CD14-positive monocyte (primary cell): ENCODE data around the gene APOBEC2. TPM values are rescaled to one million over a fixed set of nuclear protein-coding genes. Genes with fewer than 3 reads are reported as not detected.

Experiments used
- DNase-seq, 3 donors: peaks; one replicate each; pipeline ENCODE4 v3.0.0-alpha.2; 2011 to 2022
- H2AFZ ChIP-seq: 2 replicates; pipeline ENCODE4 v1.6.0; 2012; ENCODE audit warnings: mild to moderate bottlenecking, low read depth, low read length, inconsistent platforms; ENCODE audit not compliant: insufficient read depth, poor library complexity, severe bottlenecking
- H3K27ac ChIP-seq, 2 donors: 1 replicate in 1 of 2; 2 replicates in 1 of 2; pipeline ENCODE4 v1.5.1; 2012 to 2013; ENCODE audit warnings: low read length in 2 of 2, control low read depth in 1 of 2, inconsistent platforms in 1 of 2, low read depth in 1 of 2, mild to moderate bottlenecking in 1 of 2
- H3K27me3 ChIP-seq, 2 donors: one replicate each; pipeline versions ENCODE4 v1.6.0 to v1.6.1; 2011 to 2013; ENCODE audit warnings: low read length in 2 of 2; ENCODE audit not compliant: control insufficient read depth in 2 of 2, insufficient read depth in 2 of 2
- H3K36me3 ChIP-seq, 2 donors: replicated peaks in 1 of 2; 1 replicate in 1 of 2; 2 replicates in 1 of 2; pipeline versions ENCODE4 v1.5.1 to v1.6.1; 2012 to 2013; ENCODE audit warnings: low read length in 2 of 2, control low read depth in 1 of 2, inconsistent platforms in 1 of 2, mild to moderate bottlenecking in 1 of 2; ENCODE audit not compliant: insufficient read depth in 2 of 2, control insufficient read depth in 1 of 2
- H3K4me1 ChIP-seq, 2 donors: 1 replicate in 1 of 2; 2 replicates in 1 of 2; pipeline versions ENCODE4 v1.5.1 to v1.6.1; 2012 to 2013; ENCODE audit warnings: low read length in 2 of 2, control low read depth in 1 of 2, inconsistent platforms in 1 of 2, mild to moderate bottlenecking in 1 of 2, moderate library complexity in 1 of 2; ENCODE audit not compliant: insufficient read depth in 2 of 2, control insufficient read depth in 1 of 2
- H3K4me2 ChIP-seq: replicated peaks from 2 replicates; pipeline ENCODE3; 2012; ENCODE audit warnings: low read length, moderate library complexity, mild to moderate bottlenecking; ENCODE audit not compliant: poor library complexity, severe bottlenecking; ENCODE audit errors: extremely low read depth
- H3K4me3 ChIP-seq, 3 experiments: fragments of 200-600 bp in 1 of 3; sonication (generic) in 1 of 3; replicated peaks in 1 of 3; 1 replicate in 2 of 3; 2 replicates in 1 of 3; pipeline ENCODE4 v1.5.1; 2011 to 2013; ENCODE audit warnings: low read length in 3 of 3, mild to moderate bottlenecking in 3 of 3, control low read depth in 2 of 3, low read depth in 2 of 3, inconsistent platforms in 1 of 3, moderate library complexity in 1 of 3
- H3K79me2 ChIP-seq: 2 replicates; pipeline ENCODE4 v1.6.0; 2012; ENCODE audit warnings: mild to moderate bottlenecking, control low read depth, inconsistent platforms, low read length, moderate library complexity; ENCODE audit not compliant: insufficient read depth
- H3K9ac ChIP-seq: 2 replicates; pipeline ENCODE4 v1.6.0; 2017; ENCODE audit warnings: low read length, mild to moderate bottlenecking; ENCODE audit not compliant: insufficient read depth, poor library complexity, severe bottlenecking
- H3K9me3 ChIP-seq, 2 donors: replicated peaks in 1 of 2; 1 replicate in 1 of 2; 2 replicates in 1 of 2; pipeline versions ENCODE4 v1.5.1 to v1.6.1; 2012 to 2013; ENCODE audit warnings: low read length in 2 of 2, control low read depth in 1 of 2; ENCODE audit not compliant: control insufficient read depth in 1 of 2, insufficient read depth in 1 of 2
- H4K20me1 ChIP-seq: 2 replicates; pipeline ENCODE4 v1.6.0; 2012; ENCODE audit warnings: mild to moderate bottlenecking, low read length, control low read depth, moderate library complexity; ENCODE audit not compliant: insufficient read depth
- H3K27ac Mint-ChIP-seq, 7 donors: one replicate each; pipeline ENCODE4 v1.8.0; 2020; ENCODE audit warnings: mild to moderate bottlenecking in 7 of 7, mixed read lengths in 7 of 7, moderate library complexity in 6 of 7, inconsistent platforms in 2 of 7
- H3K27me3 Mint-ChIP-seq, 3 donors: one replicate each; pipeline ENCODE4 v1.8.0; 2021 to 2022; ENCODE audit warnings: low read depth in 3 of 3, mild to moderate bottlenecking in 3 of 3, mixed read lengths in 3 of 3, moderate library complexity in 3 of 3, inconsistent platforms in 1 of 3
- H3K36me3 Mint-ChIP-seq, 2 donors: one replicate each; pipeline ENCODE4 v1.8.0; 2020; ENCODE audit warnings: mixed read lengths in 2 of 2, inconsistent platforms in 1 of 2, mild to moderate bottlenecking in 1 of 2
- H3K4me1 Mint-ChIP-seq: one replicate; pipeline ENCODE4 v1.8.0; 2020; ENCODE audit warnings: mild to moderate bottlenecking, mixed read lengths
- H3K4me3 Mint-ChIP-seq, 2 donors: one replicate each; pipeline ENCODE4 v1.8.0; 2020; ENCODE audit warnings: mild to moderate bottlenecking in 2 of 2, mixed read lengths in 2 of 2, moderate library complexity in 1 of 2
- H3K9me3 Mint-ChIP-seq, 7 donors: one replicate each; pipeline ENCODE4 v1.8.0; 2020 to 2022; ENCODE audit warnings: mixed read lengths in 7 of 7, mild to moderate bottlenecking in 6 of 7, moderate library complexity in 6 of 7, inconsistent platforms in 2 of 7
- CTCF ChIP-seq: fragments of 200-600 bp; IDR thresholded peaks from one replicate; pipeline ENCODE4 v1.8.0; 2022; ENCODE audit warnings: antibody characterized with exemption, mild to moderate bottlenecking
- WGBS: methylation state at CpG from one replicate; pipeline ENCODE4 v1.1.5; 2013; ENCODE audit warnings: missing lambda C conversion rate; ENCODE audit not compliant: insufficient coverage; 5-methylcytosine and 5-hydroxymethylcytosine counted together
- intact Hi-C, 2 donors: fragments of 100-400 bp; cut with micrococcal nuclease; formaldehyde crosslinking; loops; one replicate each; pipeline versions ENCODE4 v1.15.0 to v1.15.1; 2023
- polyA plus RNA-seq, 3 donors: library from polyadenylated mRNA; depleted of rRNA in 1 of 3; unstranded in 2 of 3; stranded (reverse) in 1 of 3; fragments of 300-500 nt in 2 of 3; fragments of >200 nt in 1 of 3; fragmentation: Illumina TruSeq in 2 of 3; gene quantifications; 1 replicate in 2 of 3; 2 replicates in 1 of 3; pipeline ENCODE4 v1.2.3, GENCODE V29; 2012 to 2021

The APOBEC2 gene
- polyA plus RNA-seq, 3 donors = 0.14 to 0.42 TPM; not detected in 1

DNA sequence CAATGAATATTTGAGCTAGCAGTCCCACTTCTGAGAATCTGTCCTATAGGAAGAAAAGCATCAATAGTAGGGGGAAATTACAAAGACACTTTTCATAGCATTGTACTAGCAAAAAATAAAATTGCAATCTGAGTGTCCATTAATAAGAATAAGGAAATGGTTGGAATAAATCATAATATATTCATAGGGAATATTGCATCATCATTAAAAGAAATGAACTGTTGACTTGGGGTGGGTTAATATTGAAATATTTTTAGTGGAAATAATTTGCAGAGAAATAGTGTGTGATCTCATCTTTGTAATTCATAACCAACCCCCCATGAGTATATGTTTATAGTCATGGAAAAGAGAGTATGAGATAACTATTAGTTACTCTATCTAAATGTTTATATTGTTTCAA, 32.2 kb downstream of the APOBEC2 start:
- Histone ChIP-seq H3K4me2 (no peak overlapping the region), H2AFZ (no peak overlapping the region), H3K27me3 (no peaks in the 10 kb centered on the region), H3K4me3 (no peak overlapping the region), H3K9ac (no peak overlapping the region), H3K36me3 (peaks cover 83 to 98% of the 10 kb centered on the region in 2 donors), H3K9me3 (no peaks in the 10 kb centered on the region), H3K27ac (no peak overlapping the region), H3K79me2 (peaks cover 35% of the 10 kb centered on the region), H3K4me1 (peaks cover 5% of the 10 kb centered on the region in 2 donors), H4K20me1 (peaks cover 29% of the 10 kb centered on the region)
- H3K9me3 Mint-ChIP-seq = no peaks in the 10 kb centered on the region
- H3K27me3 Mint-ChIP-seq = no peaks in the 10 kb centered on the region
- H3K36me3 Mint-ChIP-seq = peaks cover 78 to 91% of the 10 kb centered on the region in 2 donors
- no peak overlapping the region for H3K27ac Mint-ChIP-seq
- H3K4me1 Mint-ChIP-seq = peaks cover 7% of the 10 kb centered on the region
- DNase-seq = no peak
- TF ChIP-seq CTCF = no peak
- intact Hi-C loops = no loop called here
- H3K4me3 Mint-ChIP-seq = no peak overlapping the region

GRCh38 chr6:41088451-41088850, 35.4 kb downstream of the APOBEC2 start:
- Mint-ChIP-seq H3K27ac (no peak overlapping the region), H3K4me1 (no peaks in the 10 kb centered on the region), H3K9me3 (no peaks in the 10 kb centered on the region), H3K27me3 (no peaks in the 10 kb centered on the region), H3K4me3 (no peak overlapping the region), H3K36me3 (peaks cover 78 to 94% of the 10 kb centered on the region in 2 donors)
- intact Hi-C loops = no loop called here
- Histone ChIP-seq H3K79me2 (peaks cover 14% of the 10 kb centered on the region), H3K27ac (no peak overlapping the region), H3K4me1 (no peaks in the 10 kb centered on the region), H3K9ac (no peak overlapping the region), H3K4me3 (no peak overlapping the region), H3K36me3 (peaks cover 89 to 96% of the 10 kb centered on the region in 2 donors), H3K27me3 (no peaks in the 10 kb centered on the region), H2AFZ (no peak overlapping the region), H4K20me1 (peaks cover 6% of the 10 kb centered on the region), H3K4me2 (no peak overlapping the region), H3K9me3 (no peaks in the 10 kb centered on the region)
- no peak for TF ChIP-seq CTCF
- no CpG with 5 or more reads among the region's 4 CpGs for WGBS
- no peak for DNase-seq
